HG03108 (cell line): ENCODE data around the gene AMZ2.
A peak's percentile ranks its signal among the peaks of the same experiment; 100 is the strongest.
"Not testable (repeated sequence)": the region's sequence is repeated elsewhere in the genome, so short reads cannot be mapped to it uniquely, and the experiment has no call there.

ENCODE experiments used
- ATAC-seq: cut with Tn5 transposase; IDR thresholded peaks from one replicate; pipeline ENCODE4 v1.9.1; 2021; ENCODE audit warnings: moderate library complexity; ENCODE audit not compliant: unreplicated experiment

The AMZ2 gene

GRCh38 chr17:68248891-68249290 lies 1.0 kb downstream of the AMZ2 start:
- ATAC-seq: no peak

GRCh38 chr17:68249354-68249765 lies 1.5 kb downstream of the AMZ2 start:
- no peak for ATAC-seq

GRCh38 chr17:68253426-68253825 lies 5.6 kb downstream of the AMZ2 start:
- ATAC-seq: not testable (repeated sequence)

- no peak for ATAC-seq
These were observed 7.3 kb downstream of the AMZ2 start for GRCh38 chr17:68255151-68255550.

- ATAC-seq: no peak
These were observed 8.1 kb downstream of the AMZ2 start for GRCh38 chr17:68255731-68256538.

- not testable (repeated sequence) for ATAC-seq
These were observed 8.9 kb downstream of the AMZ2 start for GRCh38 chr17:68256701-68257100.

GRCh38 chr17:68257934-68258333 lies 10.1 kb downstream of the AMZ2 start:
- ATAC-seq: no peak

GRCh38 chr17:68258890-68259647 lies 11.2 kb downstream of the AMZ2 start:
- peak; percentile 85 for ATAC-seq

GRCh38 chr17:68259648-68259951 lies 11.8 kb downstream of the AMZ2 start:
- ATAC-seq: not testable (repeated sequence)

- ATAC-seq: no peak
These were observed 12.4 kb downstream of the AMZ2 start for GRCh38 chr17:68260051-68260762.

- not testable (repeated sequence) for ATAC-seq
These were observed 14.6 kb downstream of the AMZ2 start for GRCh38 chr17:68262467-68262866.

GRCh38 chr17:68263101-68263681 lies 15.3 kb downstream of the AMZ2 start:
- peak; percentile 37 for ATAC-seq

- ATAC-seq: not testable (repeated sequence)
These were observed 18.0 kb downstream of the AMZ2 start for GRCh38 chr17:68265833-68266232.

GRCh38 chr17:68273722-68274121 lies 25.9 kb downstream of the AMZ2 start:
- no peak for ATAC-seq

- not testable (repeated sequence) for ATAC-seq
These were observed 28.5 kb downstream of the AMZ2 start for GRCh38 chr17:68276339-68276738.

GRCh38 chr17:68277807-68278206 lies 30.0 kb downstream of the AMZ2 start:
- no peak for ATAC-seq

GRCh38 chr17:68281965-68282364 lies 34.1 kb downstream of the AMZ2 start:
- not testable (repeated sequence) for ATAC-seq

- ATAC-seq: no peak
These were observed 40.5 kb downstream of the AMZ2 start for GRCh38 chr17:68288375-68288774.

- ATAC-seq: no peak
These were observed 41.0 kb downstream of the AMZ2 start for GRCh38 chr17:68288804-68289203.

GRCh38 chr17:68289473-68289872 lies 41.6 kb downstream of the AMZ2 start:
- ATAC-seq: no peak

GRCh38 chr17:68289936-68290267 lies 42.1 kb downstream of the AMZ2 start:
- ATAC-seq: no peak
